ENCODE results near the gene MACROH2A1.

DNA sequence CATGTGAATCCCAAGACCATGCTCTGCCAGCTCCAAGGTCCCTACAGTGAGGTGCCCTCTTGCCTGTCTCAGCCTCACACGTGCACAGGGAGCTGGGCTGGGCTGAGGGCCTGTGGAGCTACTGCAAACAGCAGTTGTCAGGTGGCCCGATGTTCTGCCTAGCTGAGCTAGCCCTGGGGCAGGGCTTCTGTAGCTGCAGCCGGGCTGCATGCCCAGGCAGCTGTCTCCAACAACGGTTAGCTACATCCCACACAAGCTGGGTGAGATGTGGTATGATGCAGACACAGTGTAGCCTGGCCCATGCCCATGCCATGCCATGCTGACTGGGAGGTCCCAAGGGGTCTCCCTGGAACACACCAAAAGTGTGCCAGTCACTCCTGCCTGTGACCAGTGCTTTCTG lies 62.0 kb downstream of the MACROH2A1 start:
- no peak for TF ChIP-seq YY1 (IDR thresholded peaks at IDR 0.05; ENCODE audit: insufficient read depth, insufficient read length)
- no peak for TF ChIP-seq ZNF274 (IDR thresholded peaks at IDR 0.05; ENCODE audit: low read depth, low read length)
